HG03342 (cell line): ENCODE results near the gene SYNJ2.

Experiments used
- ATAC-seq: cut with Tn5 transposase; IDR thresholded peaks from one replicate; pipeline ENCODE4 v1.9.1; 2021; ENCODE audit warnings: mild to moderate bottlenecking, moderate library complexity; ENCODE audit not compliant: unreplicated experiment

The SYNJ2 gene

GRCh38 chr6:158071121-158072082 is 89.7 kb downstream of the SYNJ2 start:
- no peak for ATAC-seq

- ATAC-seq, result peak; percentile 69
These were observed 90.5 kb downstream of the SYNJ2 start for GRCh38 chr6:158072083-158072721.

GRCh38 chr6:158073776-158074175 is 92.1 kb downstream of the SYNJ2 start:
- no peak for ATAC-seq

- ATAC-seq, result no peak
These were observed 94.9 kb downstream of the SYNJ2 start for GRCh38 chr6:158076548-158076947.

- no peak for ATAC-seq
These were observed 96.0 kb downstream of the SYNJ2 start for GRCh38 chr6:158077676-158078075.

GRCh38 chr6:158078320-158078719 is 96.7 kb downstream of the SYNJ2 start:
- no peak for ATAC-seq

GRCh38 chr6:158080849-158081656 is 99.4 kb downstream of the SYNJ2 start:
- ATAC-seq, result no peak

- no peak for ATAC-seq
These were observed 99.9 kb downstream of the SYNJ2 start for GRCh38 chr6:158081657-158081935.

- no peak for ATAC-seq
These were observed 102.0 kb downstream of the SYNJ2 start for GRCh38 chr6:158083455-158084325.

- ATAC-seq, result no peak
These were observed 103.8 kb downstream of the SYNJ2 start for GRCh38 chr6:158085261-158086053.

- ATAC-seq, result no peak
These were observed 104.4 kb downstream of the SYNJ2 start for GRCh38 chr6:158086054-158086503.

GRCh38 chr6:158086504-158087223 is 105.0 kb downstream of the SYNJ2 start:
- ATAC-seq, result peak; percentile 49

- ATAC-seq, result no peak
These were observed 105.7 kb downstream of the SYNJ2 start for GRCh38 chr6:158087224-158087867.

GRCh38 chr6:158092806-158093205 is 111.1 kb downstream of the SYNJ2 start:
- no peak for ATAC-seq

- no peak for ATAC-seq
These were observed 113.4 kb downstream of the SYNJ2 start for GRCh38 chr6:158095031-158095430.

GRCh38 chr6:158095671-158096070 is 114.0 kb downstream of the SYNJ2 start:
- no peak for ATAC-seq

GRCh38 chr6:158103228-158103627 is 121.6 kb downstream of the SYNJ2 start:
- no peak for ATAC-seq

- no peak for ATAC-seq
These were observed 123.0 kb downstream of the SYNJ2 start for GRCh38 chr6:158104696-158105095.
